AG09319 (cell line): Measurements from ENCODE around the gene ASTL.

Experiments used
- DNase-seq: peaks from one replicate; pipeline ENCODE4 v3.0.0-alpha.2; 2010; ENCODE audit warnings: low read depth; ENCODE audit errors: extremely low read depth
- TF ChIP-seq, protein P1 (sequence below): IDR thresholded peaks from 2 replicates; pipeline ENCODE4 v1.5.1; 2011; ENCODE audit warnings: low read depth, mild to moderate bottlenecking, inconsistent platforms, low read length, moderate library complexity

The ASTL gene

GRCh38 chr2:96116424-96116878 lies 21.9 kb downstream of the ASTL start, which contains the start of gene ADRA2B:
ADRA2B (minus strand) TSS chr2:96116571; CDS start chr2:96116149, 422 bp downstream.
- TF ChIP-seq, protein P1, sequence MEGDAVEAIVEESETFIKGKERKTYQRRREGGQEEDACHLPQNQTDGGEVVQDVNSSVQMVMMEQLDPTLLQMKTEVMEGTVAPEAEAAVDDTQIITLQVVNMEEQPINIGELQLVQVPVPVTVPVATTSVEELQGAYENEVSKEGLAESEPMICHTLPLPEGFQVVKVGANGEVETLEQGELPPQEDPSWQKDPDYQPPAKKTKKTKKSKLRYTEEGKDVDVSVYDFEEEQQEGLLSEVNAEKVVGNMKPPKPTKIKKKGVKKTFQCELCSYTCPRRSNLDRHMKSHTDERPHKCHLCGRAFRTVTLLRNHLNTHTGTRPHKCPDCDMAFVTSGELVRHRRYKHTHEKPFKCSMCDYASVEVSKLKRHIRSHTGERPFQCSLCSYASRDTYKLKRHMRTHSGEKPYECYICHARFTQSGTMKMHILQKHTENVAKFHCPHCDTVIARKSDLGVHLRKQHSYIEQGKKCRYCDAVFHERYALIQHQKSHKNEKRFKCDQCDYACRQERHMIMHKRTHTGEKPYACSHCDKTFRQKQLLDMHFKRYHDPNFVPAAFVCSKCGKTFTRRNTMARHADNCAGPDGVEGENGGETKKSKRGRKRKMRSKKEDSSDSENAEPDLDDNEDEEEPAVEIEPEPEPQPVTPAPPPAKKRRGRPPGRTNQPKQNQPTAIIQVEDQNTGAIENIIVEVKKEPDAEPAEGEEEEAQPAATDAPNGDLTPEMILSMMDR, result no peak
- no peak for DNase-seq

GRCh38 chr2:96115631-96116423 lies 22.5 kb downstream of the ASTL start:
- TF ChIP-seq, protein P1, result no peak
- no peak for DNase-seq

DNA sequence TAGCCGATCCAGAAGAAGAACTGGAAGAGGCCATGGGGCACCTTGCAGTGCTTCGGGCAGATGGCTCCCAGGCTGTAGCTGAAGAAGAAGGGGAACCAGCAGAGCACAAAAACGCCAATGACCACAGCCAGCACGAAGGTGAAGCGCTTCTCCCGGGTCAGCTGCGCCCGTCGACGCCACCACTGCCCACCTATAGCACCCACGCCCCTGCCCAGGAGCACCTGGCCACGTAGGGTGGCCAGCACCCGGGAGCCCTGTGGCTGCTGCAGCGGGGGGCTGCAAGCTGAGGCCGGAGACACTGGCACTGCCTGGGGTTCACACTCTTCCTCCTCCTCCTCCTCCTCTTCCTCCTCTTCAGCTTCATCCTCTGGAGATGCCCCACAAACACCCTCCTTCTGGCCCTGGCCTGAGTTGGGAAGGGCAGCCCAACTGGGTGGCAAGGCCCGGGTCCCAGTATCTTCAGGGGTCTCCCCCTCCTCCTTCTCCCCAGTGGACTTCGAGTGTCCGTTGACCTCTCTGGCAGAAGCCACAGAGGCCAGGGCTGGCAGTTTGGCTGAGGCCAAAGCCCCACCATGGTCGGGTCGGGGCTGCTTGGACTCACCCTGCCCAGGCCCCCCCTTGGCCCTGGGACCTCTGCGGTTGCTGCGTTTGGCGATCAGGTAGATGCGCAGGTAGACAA lies 23.3 kb downstream of the ASTL start:
- TF ChIP-seq, protein P1, result no peak
- no peak for DNase-seq

GRCh38 chr2:96114546-96114902 lies 23.8 kb downstream of the ASTL start:
- DNase-seq, result no peak
- TF ChIP-seq, protein P1, result no peak

DNA sequence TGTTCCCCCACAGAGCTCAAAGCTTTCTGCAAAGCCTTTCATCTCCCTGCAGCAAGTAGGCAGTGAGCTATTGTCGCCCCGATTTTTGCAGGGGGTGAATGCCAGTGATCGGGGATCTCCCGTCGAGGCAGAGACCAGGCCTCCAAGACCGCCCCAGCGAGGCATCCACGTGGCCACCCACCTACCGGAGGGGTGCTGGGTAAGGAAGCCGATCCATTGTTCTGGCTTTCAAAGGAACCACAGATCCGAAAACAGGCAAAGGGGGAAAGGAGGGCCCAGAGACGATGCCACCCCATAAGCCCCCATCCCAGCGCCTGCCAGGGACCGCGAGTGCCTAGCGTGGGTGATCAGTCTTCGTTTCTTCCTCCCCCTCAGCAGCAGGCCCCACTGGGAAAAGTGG lies 24.4 kb downstream of the ASTL start:
- no peak for DNase-seq
- TF ChIP-seq, protein P1, result no peak

DNA sequence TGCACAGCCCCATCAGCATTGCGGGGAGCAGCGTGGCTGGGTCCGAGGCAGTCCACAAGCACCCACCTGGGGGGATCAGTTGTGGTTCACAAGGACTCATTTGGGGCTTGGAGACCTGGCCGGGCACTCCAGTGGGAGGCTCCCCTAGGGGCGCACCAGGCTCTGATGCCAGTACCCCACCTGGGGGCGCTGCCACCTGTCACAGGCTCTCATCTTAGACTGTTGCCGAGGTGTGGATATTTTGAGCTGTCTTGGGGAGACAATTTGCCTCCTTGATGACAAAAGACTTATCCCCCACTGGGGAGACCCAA lies 25.0 kb downstream of the ASTL start:
- TF ChIP-seq, protein P1, result no peak
- no peak for DNase-seq
